H9 (cell line): ENCODE results near the gene HTR7. TPM values are rescaled to one million over a fixed set of nuclear protein-coding genes. Genes with fewer than 3 reads are reported as not detected.

Experiments used
- DNase-seq: peaks from one replicate; pipeline ENCODE4 v3.0.0-alpha.2; 2017
- H2AFZ ChIP-seq: one replicate; pipeline ENCODE4 v1.6.1; 2013; ENCODE audit warnings: mild to moderate bottlenecking, low read length, control low read depth, moderate library complexity
- H2AK5ac ChIP-seq: 2 replicates; pipeline ENCODE4 v1.6.1; 2013; ENCODE audit warnings: low read length, control low read depth, mixed read lengths; ENCODE audit not compliant: insufficient read length
- H2BK120ac ChIP-seq: one replicate; pipeline ENCODE4 v1.6.1; 2013; ENCODE audit warnings: low read depth, mild to moderate bottlenecking, low read length, control low read depth, inconsistent platforms; ENCODE audit not compliant: poor library complexity, severe bottlenecking
- H2BK12ac ChIP-seq: 2 replicates; pipeline ENCODE4 v1.6.1; 2013; ENCODE audit warnings: low read length, control low read depth, mixed read lengths, low read depth; ENCODE audit not compliant: insufficient read length
- H2BK15ac ChIP-seq: 2 replicates; pipeline ENCODE4 v1.6.1; 2013; ENCODE audit warnings: low read depth, low read length, control low read depth
- H2BK20ac ChIP-seq: one replicate; pipeline ENCODE4 v1.6.1; 2013; ENCODE audit warnings: low read depth, mild to moderate bottlenecking, low read length, control low read depth, inconsistent platforms; ENCODE audit not compliant: poor library complexity, severe bottlenecking
- H2BK5ac ChIP-seq: 2 replicates; pipeline ENCODE4 v1.6.1; 2013; ENCODE audit warnings: low read length, control low read depth, mixed read lengths; ENCODE audit not compliant: insufficient read length
- H3K14ac ChIP-seq: 2 replicates; pipeline ENCODE4 v1.6.1; 2013; ENCODE audit warnings: low read length, control low read depth; ENCODE audit not compliant: insufficient read depth
- H3K18ac ChIP-seq: 2 replicates; pipeline ENCODE4 v1.6.1; 2013; ENCODE audit warnings: low read depth, mild to moderate bottlenecking, mixed read lengths, low read length, control low read depth; ENCODE audit not compliant: insufficient read length
- H3K23ac ChIP-seq: 2 replicates; pipeline ENCODE4 v1.6.1; 2013; ENCODE audit warnings: low read length, control low read depth, mixed read lengths, low read depth; ENCODE audit not compliant: insufficient read length
- H3K23me2 ChIP-seq: 2 replicates; pipeline ENCODE4 v1.6.1; 2013; ENCODE audit warnings: low read depth, mild to moderate bottlenecking, mixed read lengths, low read length, control low read depth; ENCODE audit not compliant: insufficient read length, poor library complexity, severe bottlenecking
- H3K27ac ChIP-seq: 2 replicates; pipeline ENCODE4 v1.5.1; 2013; ENCODE audit warnings: low read length, control low read depth, mixed read lengths, low read depth; ENCODE audit not compliant: insufficient read length
- H3K27me3 ChIP-seq: 2 replicates; pipeline ENCODE4 v1.6.1; 2013; ENCODE audit warnings: low read length, control low read depth, inconsistent platforms; ENCODE audit not compliant: insufficient read depth
- H3K4ac ChIP-seq: 2 replicates; pipeline ENCODE4 v1.6.1; 2013; ENCODE audit warnings: low read depth, mild to moderate bottlenecking, control low read depth, inconsistent platforms, low read length, moderate library complexity
- H3K4me1 ChIP-seq: 2 replicates; pipeline ENCODE4 v1.6.1; 2013; ENCODE audit warnings: low read length, control low read depth, inconsistent platforms; ENCODE audit not compliant: insufficient read depth
- H3K4me2 ChIP-seq: 2 replicates; pipeline ENCODE4 v1.6.1; 2013; ENCODE audit warnings: low read length, control low read depth, mixed read lengths; ENCODE audit not compliant: insufficient read length, insufficient read depth
- H3K56ac ChIP-seq: 2 replicates; pipeline ENCODE4 v1.6.1; 2013; ENCODE audit warnings: low read depth, mild to moderate bottlenecking, mixed read lengths, low read length, control low read depth; ENCODE audit not compliant: insufficient read length
- H3K79me1 ChIP-seq: 2 replicates; pipeline ENCODE4 v1.6.1; 2013; ENCODE audit warnings: low read depth, mild to moderate bottlenecking, moderate library complexity, low read length, control low read depth, inconsistent platforms; ENCODE audit not compliant: insufficient read depth, poor library complexity, severe bottlenecking
- H3K79me2 ChIP-seq: 2 replicates; pipeline ENCODE4 v1.6.1; 2013; ENCODE audit warnings: low read length, control low read depth, inconsistent platforms; ENCODE audit not compliant: insufficient read depth
- H3K9ac ChIP-seq: 2 replicates; pipeline ENCODE4 v1.6.1; 2013; ENCODE audit warnings: low read length, control low read depth, mixed read lengths; ENCODE audit not compliant: insufficient read length; ENCODE audit errors: extremely low read depth
- H3K9me3 ChIP-seq: one replicate; pipeline ENCODE4 v1.6.1; 2013; ENCODE audit warnings: low read depth, low read length, inconsistent platforms; ENCODE audit not compliant: control insufficient read depth
- H3T11ph ChIP-seq: one replicate; pipeline ENCODE4 v1.6.1; 2013; ENCODE audit warnings: mild to moderate bottlenecking, low read length, control low read depth, inconsistent platforms
- H4K20me1 ChIP-seq: one replicate; pipeline ENCODE4 v1.6.1; 2013; ENCODE audit not compliant: control insufficient read depth, insufficient read length, insufficient read depth
- H4K5ac ChIP-seq: 2 replicates; pipeline ENCODE4 v1.6.1; 2013; ENCODE audit warnings: low read depth, mild to moderate bottlenecking, mixed read lengths, low read length, control low read depth; ENCODE audit not compliant: insufficient read length
- H4K8ac ChIP-seq: replicated peaks from 2 replicates; pipeline ENCODE4 v1.6.1; 2013; ENCODE audit warnings: low read length, control low read depth, mixed read lengths, low read depth; ENCODE audit not compliant: insufficient read length
- H4K91ac ChIP-seq: 2 replicates; pipeline ENCODE4 v1.6.1; 2013; ENCODE audit warnings: low read depth, mild to moderate bottlenecking, moderate library complexity, mixed read lengths, low read length, control low read depth; ENCODE audit not compliant: insufficient read length
- H3K27ac Mint-ChIP-seq, 3 experiments: 2 replicates in 2 of 3; 3 replicates in 1 of 3; pipeline ENCODE4 v1.8.0; 2020 to 2021; ENCODE audit warnings: mixed read lengths in 3 of 3, mild to moderate bottlenecking in 1 of 3, moderate library complexity in 1 of 3
- H3K27me3 Mint-ChIP-seq: 2 replicates; pipeline ENCODE4 v1.8.0; 2021; ENCODE audit warnings: low read depth, mild to moderate bottlenecking, moderate library complexity, mixed read lengths
- H3K36me3 Mint-ChIP-seq, 3 experiments: 2 replicates in 2 of 3; 3 replicates in 1 of 3; pipeline ENCODE4 v1.8.0; 2020 to 2021; ENCODE audit warnings: low read depth in 3 of 3, mixed read lengths in 3 of 3; ENCODE audit not compliant: insufficient read depth in 1 of 3
- H3K4me1 Mint-ChIP-seq, 2 experiments: 2 replicates each; pipeline ENCODE4 v1.8.0; 2020; ENCODE audit warnings: mixed read lengths in 2 of 2
- H3K4me3 Mint-ChIP-seq, 2 experiments: 2 replicates in 1 of 2; 3 replicates in 1 of 2; pipeline ENCODE4 v1.8.0; 2020 to 2021; ENCODE audit warnings: mild to moderate bottlenecking in 2 of 2, mixed read lengths in 2 of 2, moderate library complexity in 1 of 2
- H3K9me3 Mint-ChIP-seq, 2 experiments: 2 replicates in 1 of 2; 3 replicates in 1 of 2; pipeline ENCODE4 v1.8.0; 2020; ENCODE audit warnings: mild to moderate bottlenecking in 2 of 2, mixed read lengths in 2 of 2, moderate library complexity in 1 of 2
- CTCF ChIP-seq: fragments of 200-600 bp; sonication (generic); conservative IDR thresholded peaks from 3 replicates; pipeline ENCODE4 v1.8.0; 2021; ENCODE audit warnings: antibody characterized with exemption, mild to moderate bottlenecking
- whole genome bisulfite sequencing: extraction: QIAGEN DNeasy Blood & Tissue Kit; methylation state at CpG from one replicate; pipeline ENCODE4 v1.1.7; 2013; ENCODE audit warnings: missing lambda C conversion rate, low lambda C conversion rate, mixed read lengths; ENCODE audit not compliant: insufficient read length; ENCODE audit errors: extremely low coverage; 5-methylcytosine and 5-hydroxymethylcytosine counted together
- total RNA-seq: library from RNA; stranded (reverse); gene quantifications from 2 replicates; pipeline ENCODE4 v1.2.1, GENCODE V29; 2021

Gene HTR7
- total RNA-seq, 1 experiment from 2014 or later = 21.3 TPM

- Histone ChIP-seq H3K4me2 (no peak overlapping the region), H4K91ac (no peak overlapping the region), H2BK120ac (no peak overlapping the region), H3K4ac (no peak overlapping the region), H3K79me2 (no peaks in the 10 kb centered on the region), H2BK15ac (no peak overlapping the region), H3K56ac (no peak overlapping the region), H2AFZ (no peak overlapping the region), H3K14ac (no peak overlapping the region), H2BK12ac (no peak overlapping the region), H3T11ph (no peak overlapping the region), H3K23me2 (no peaks in the 10 kb centered on the region), H3K9ac (no peak overlapping the region), H3K18ac (no peak overlapping the region), H3K27ac (no peak overlapping the region), H2BK5ac (no peak overlapping the region), H3K79me1 (no peaks in the 10 kb centered on the region), H2BK20ac (no peak overlapping the region), H3K27me3 (no peaks in the 10 kb centered on the region), H3K4me1 (no peaks in the 10 kb centered on the region), H3K9me3 (no peaks in the 10 kb centered on the region), H3K23ac (no peak overlapping the region), H2AK5ac (no peak overlapping the region), H4K8ac (no peak overlapping the region), H4K5ac (no peak overlapping the region), H4K20me1 (no peaks in the 10 kb centered on the region)
- H3K27me3 Mint-ChIP-seq = no peaks in the 10 kb centered on the region; the same call in 1 of the 2 replicates
- peak; percentile 71 for DNase-seq
- H3K27ac Mint-ChIP-seq = no peak overlapping the region
- peaks cover 0 to 27% (median 0%) of the 10 kb centered on the region in 3 experiments; a peak in 2 of 7 replicates for H3K36me3 Mint-ChIP-seq
- TF ChIP-seq CTCF = peak; percentile 93
- no peaks in the 10 kb centered on the region; a peak in 1 of 5 replicates for H3K9me3 Mint-ChIP-seq
- no peak overlapping the region for H3K4me3 Mint-ChIP-seq
- H3K4me1 Mint-ChIP-seq = peaks cover 10 to 22% of the 10 kb centered on the region in 2 experiments
- WGBS = no CpG with 5 or more reads among the region's 4 CpGs
Observed at GRCh38 chr10:90751107-90751997, 106.5 kb downstream of the HTR7 start.
